Thoracic aorta (tissue), 2 donors: Measurements from ENCODE around the gene ZBTB45. TPM values are rescaled to one million over a fixed set of nuclear protein-coding genes. Genes with fewer than 3 reads are reported as not detected.

Experiments
- ATAC-seq: fragments of 150-250 bp; one replicate; pipeline ENCODE4 v1.8.0; 2017; ENCODE audit warnings: low read depth; ENCODE audit not compliant: insufficient number of reproducible peaks, low FRiP score
- DNase-seq: peaks from one replicate; pipeline ENCODE4 v3.0.0-alpha.2; 2020; ENCODE audit warnings: low spot score
- H3K27ac ChIP-seq, 2 donors: fragments of 200-600 bp; sonication (generic); 1 replicate in 1 of 2; 2 replicates in 1 of 2; pipeline ENCODE4 v1.5.1; 2016; ENCODE audit warnings: mild to moderate bottlenecking in 2 of 2, moderate library complexity in 2 of 2
- H3K27me3 ChIP-seq: fragments of 200-600 bp; sonication (generic); replicated peaks from 2 replicates; pipeline ENCODE4 v1.6.0; 2016; ENCODE audit warnings: mild to moderate bottlenecking; ENCODE audit not compliant: insufficient read depth
- H3K36me3 ChIP-seq: fragments of 200-600 bp; sonication (generic); one replicate; pipeline ENCODE4 v1.5.1; 2016
- H3K4me1 ChIP-seq, 2 donors: fragments of 200-600 bp; sonication (generic); 1 replicate in 1 of 2; 2 replicates in 1 of 2; pipeline versions ENCODE4 v1.5.1 to v1.6.0; 2016; ENCODE audit warnings: low read depth in 2 of 2, mild to moderate bottlenecking in 1 of 2; ENCODE audit not compliant: control insufficient read depth in 1 of 2
- H3K4me3 ChIP-seq: fragments of 200-600 bp; sonication (generic); 2 replicates; pipeline ENCODE4 v1.5.1; 2016; ENCODE audit warnings: mild to moderate bottlenecking
- H3K9me3 ChIP-seq: fragments of 200-600 bp; sonication (generic); 2 replicates; pipeline ENCODE4 v1.5.1; 2016
- CTCF ChIP-seq: fragments of 200-600 bp; sonication (generic); IDR thresholded peaks from one replicate; pipeline ENCODE4 v1.5.1; 2019; ENCODE audit warnings: antibody characterized with exemption
- total RNA-seq, 2 donors: library from RNA; depleted of rRNA; stranded (reverse); fragments of >200 nt; gene quantifications; one replicate each; pipeline versions ENCODE4 v1.1.0 to v1.2.3, GENCODE V29; 2016

The ZBTB45 gene
- total RNA-seq, 2 donors from 2014 or later: 10.4 to 10.9 TPM

- peaks cover 21% of the 10 kb centered on the region for H3K36me3 ChIP-seq
- H3K27ac ChIP-seq: no peak overlapping the region
- no peak overlapping the region for H3K4me3 ChIP-seq
- no peak for ATAC-seq
- peaks cover 6 to 35% of the 10 kb centered on the region in 2 donors for H3K4me1 ChIP-seq
- no peak for DNase-seq
- H3K9me3 ChIP-seq: no peaks in the 10 kb centered on the region
- no peak for TF ChIP-seq CTCF
- no peaks in the 10 kb centered on the region for H3K27me3 ChIP-seq
Observed at GRCh38 chr19:58479303-58479702, 40.3 kb downstream of the ZBTB45 start.

- H3K4me3 ChIP-seq: no peak overlapping the region
- ATAC-seq: no peak
- H3K27me3 ChIP-seq: no peaks in the 10 kb centered on the region
- H3K36me3 ChIP-seq: peaks cover 23% of the 10 kb centered on the region
- H3K27ac ChIP-seq: peak overlapping the region; percentile 92 to 96
- peaks cover 2 to 21% of the 10 kb centered on the region in 2 donors for H3K4me1 ChIP-seq
- no peak for TF ChIP-seq CTCF
- no peak for DNase-seq
- no peaks in the 10 kb centered on the region for H3K9me3 ChIP-seq
Observed at GRCh38 chr19:58477871-58478270, 41.7 kb downstream of the ZBTB45 start.

GRCh38 chr19:58477130-58477529 lies 42.5 kb downstream of the ZBTB45 start:
- Histone ChIP-seq H3K27me3 (no peaks in the 10 kb centered on the region), H3K4me1 (peaks cover 2 to 21% of the 10 kb centered on the region in 2 donors), H3K36me3 (peaks cover 29% of the 10 kb centered on the region), H3K27ac (peak overlapping the region; percentile 92 to 96), H3K9me3 (no peaks in the 10 kb centered on the region), H3K4me3 (peak overlapping the region; percentile 81)
- TF ChIP-seq CTCF: no peak
- no peak for ATAC-seq
- no peak for DNase-seq

- peak; percentile 34 for ATAC-seq
Observed at GRCh38 chr19:58476498-58477015, 43.1 kb downstream of the ZBTB45 start.

More at GRCh38 chr19:58476498-58477015, 43.1 kb downstream of the ZBTB45 start:
- H3K27me3 ChIP-seq: no peaks in the 10 kb centered on the region
- TF ChIP-seq CTCF: no peak
- H3K36me3 ChIP-seq: peaks cover 34% of the 10 kb centered on the region
- peak overlapping the region; percentile 92 to 96 for H3K27ac ChIP-seq
- DNase-seq: peak; percentile 36
- H3K4me3 ChIP-seq: peak overlapping the region; percentile 81
- H3K4me1 ChIP-seq: peaks cover 2 to 21% of the 10 kb centered on the region in 2 donors
- no peaks in the 10 kb centered on the region for H3K9me3 ChIP-seq
